Prostate gland (tissue), 2 donors: Measurements from ENCODE around the gene PDXDC1.
"Not testable (repeated sequence)": the region's sequence is repeated elsewhere in the genome, so short reads cannot be mapped to it uniquely, and the experiment has no call there.

Source experiments
- CTCF ChIP-seq, 4 experiments: fragments of 200-600 bp in 2 of 4; fragments of 450-650 bp in 2 of 4; sonication (generic) in 2 of 4; IDR thresholded peaks; 1 replicate in 3 of 4; 2 replicates in 1 of 4; pipeline ENCODE4 v1.5.1; 2016 to 2019; ENCODE audit warnings: antibody characterized with exemption in 4 of 4, mild to moderate bottlenecking in 2 of 4, moderate library complexity in 2 of 4
- POLR2AphosphoS5 ChIP-seq: sonication (generic); formaldehyde crosslinking; IDR thresholded peaks from one replicate; pipeline ENCODE4 v1.6.1; 2017; ENCODE audit warnings: antibody characterized with exemption

- TF ChIP-seq CTCF (IDR thresholded peaks at IDR 0.05); POLR2AphosphoS5: not testable (repeated sequence)
These were observed 13.3 kb downstream of the PDXDC1 start for GRCh38 chr16:14988092-14988491.
